Amniotic stem cell (primary cell): ENCODE measurements around the gene PRKCE.
"Not testable (repeated sequence)": the region's sequence is repeated elsewhere in the genome, so short reads cannot be mapped to it uniquely, and the experiment has no call there.

Experiments
- DNase-seq: peaks from one replicate; lab custom pipeline; 2025; lab: John Stamatoyannopoulos, UW

Gene PRKCE

DNA sequence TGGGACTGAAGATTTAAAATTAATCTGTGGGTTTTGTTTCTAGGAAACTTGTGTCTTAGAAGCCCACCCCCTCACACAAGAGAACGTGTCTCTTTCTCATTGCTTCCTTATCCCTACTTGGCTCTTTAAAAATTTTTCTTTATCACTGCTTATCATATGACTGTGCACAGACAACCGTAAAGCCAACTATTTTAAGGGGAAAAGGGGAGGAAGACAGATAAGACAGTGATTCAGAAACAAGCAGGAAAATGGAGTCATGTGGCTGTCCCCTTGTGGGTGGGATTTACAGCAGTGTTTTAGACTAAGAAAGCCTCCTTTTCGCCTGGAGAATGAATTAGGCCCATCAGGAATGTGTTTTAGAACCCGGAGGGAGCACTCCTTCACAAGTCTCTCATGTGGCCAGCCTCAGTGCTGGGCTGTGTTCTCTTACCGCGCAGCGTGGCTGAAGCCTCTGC lies 17.6 kb downstream of the PRKCE start:
- DNase-seq, result no peak

- no peak for DNase-seq
Measured at GRCh38 chr2:45670646-45671045, 19.2 kb downstream of the PRKCE start.

GRCh38 chr2:45672138-45672537 lies 20.7 kb downstream of the PRKCE start:
- no peak for DNase-seq

DNA sequence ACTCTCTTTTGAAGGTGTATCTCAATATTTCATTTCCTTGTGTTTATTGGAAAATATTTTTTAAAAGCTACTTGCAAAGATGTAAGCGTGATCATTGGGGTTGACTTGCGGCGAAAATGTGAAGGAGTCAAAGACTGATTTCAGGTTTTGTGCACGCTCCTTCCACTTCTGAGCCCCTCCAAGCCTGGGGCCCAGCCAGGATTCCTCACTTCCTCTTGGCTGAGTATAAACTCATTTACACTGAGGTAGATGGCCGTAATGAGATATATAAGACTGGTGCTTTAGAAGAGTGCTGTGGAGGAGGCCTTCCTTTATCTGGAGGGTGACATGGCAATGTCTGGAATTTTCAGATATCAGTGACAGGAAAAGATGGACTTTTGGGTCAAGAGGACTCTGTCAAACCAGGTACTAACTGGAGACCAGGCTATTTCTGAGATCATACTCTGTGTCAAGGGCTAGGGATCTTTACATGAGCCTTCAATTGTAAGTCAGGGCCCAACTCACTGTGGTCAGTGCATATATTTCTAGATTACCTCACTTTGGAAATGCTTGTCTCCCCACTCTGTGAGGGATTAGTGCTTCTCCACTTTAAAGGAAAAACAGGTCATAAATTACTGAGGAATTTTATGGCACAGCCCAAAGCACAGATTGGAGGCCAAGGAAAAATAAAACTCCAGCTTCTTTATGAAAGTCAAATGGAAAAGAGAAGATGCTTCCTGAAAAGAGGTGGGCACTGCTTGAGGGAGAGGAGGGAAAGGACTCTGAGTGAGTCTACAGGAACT lies 22.8 kb downstream of the PRKCE start:
- no peak for DNase-seq

GRCh38 chr2:45675263-45675812 lies 23.9 kb downstream of the PRKCE start:
- no peak for DNase-seq

DNA sequence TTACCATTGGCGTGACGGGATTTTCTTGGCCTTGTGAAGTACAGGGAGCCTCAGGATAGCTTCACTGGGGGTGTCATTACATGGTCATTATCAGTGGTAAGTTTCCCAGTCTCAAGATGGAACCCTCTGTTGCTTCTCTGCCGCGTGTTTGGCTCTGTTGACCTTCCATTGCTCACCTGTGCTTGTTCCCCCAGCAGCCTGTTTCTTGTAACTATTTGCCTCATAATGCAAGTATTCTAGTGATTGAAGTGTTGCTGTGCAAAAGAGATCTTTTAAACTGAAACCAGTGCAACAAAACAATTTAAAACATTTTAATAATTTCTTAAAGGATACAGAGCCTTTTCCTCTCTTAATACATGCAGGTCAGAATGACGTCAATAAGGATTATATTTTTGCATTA lies 24.6 kb downstream of the PRKCE start:
- no peak for DNase-seq

DNA sequence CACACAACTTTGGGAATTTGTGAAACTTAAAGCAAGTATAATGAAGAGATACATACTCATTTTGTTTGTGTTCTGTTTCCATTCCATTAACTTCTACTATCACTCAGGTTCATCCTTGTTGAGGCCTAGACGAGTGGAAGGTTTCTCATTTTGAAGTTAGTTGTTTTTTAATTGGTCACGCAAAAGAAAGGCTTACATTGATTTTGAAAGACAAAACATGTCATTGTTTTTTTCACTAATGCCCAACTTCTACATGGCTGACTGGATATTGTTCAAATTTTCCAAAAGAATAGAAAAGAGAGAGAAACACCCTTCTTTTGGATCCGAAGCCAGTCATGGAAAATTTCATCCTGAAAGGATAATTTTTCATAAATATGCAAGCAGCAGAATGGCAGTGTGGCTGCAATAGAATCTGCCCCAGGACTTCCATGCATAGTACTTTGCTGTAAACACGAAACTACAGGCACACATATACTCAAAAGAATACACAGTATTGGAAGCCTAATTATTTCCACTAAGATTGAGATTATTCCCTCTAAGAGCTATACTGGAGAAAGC lies 27.4 kb downstream of the PRKCE start:
- no peak for DNase-seq

- DNase-seq, result no peak
Measured at GRCh38 chr2:45680351-45680967, 29.0 kb downstream of the PRKCE start.

DNA sequence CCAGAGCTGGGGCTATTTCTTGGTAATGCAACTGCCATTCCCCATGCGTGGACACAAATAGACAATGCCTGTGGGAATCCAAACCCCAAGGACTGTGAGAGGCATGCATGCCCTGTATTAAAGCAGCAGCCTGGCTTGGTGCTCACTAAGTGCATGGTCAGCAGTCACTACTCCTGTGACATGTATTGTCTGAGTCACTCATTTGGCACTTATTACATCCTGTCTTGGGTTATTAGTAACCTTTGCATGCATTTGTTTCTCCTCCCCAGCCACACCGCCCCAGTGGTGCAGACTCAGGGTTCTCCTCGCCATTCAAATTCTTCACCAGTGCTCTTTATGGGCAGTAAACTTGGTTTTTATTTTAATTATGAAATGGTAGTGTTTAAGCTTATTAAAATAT lies 30.2 kb downstream of the PRKCE start:
- no peak for DNase-seq

DNA sequence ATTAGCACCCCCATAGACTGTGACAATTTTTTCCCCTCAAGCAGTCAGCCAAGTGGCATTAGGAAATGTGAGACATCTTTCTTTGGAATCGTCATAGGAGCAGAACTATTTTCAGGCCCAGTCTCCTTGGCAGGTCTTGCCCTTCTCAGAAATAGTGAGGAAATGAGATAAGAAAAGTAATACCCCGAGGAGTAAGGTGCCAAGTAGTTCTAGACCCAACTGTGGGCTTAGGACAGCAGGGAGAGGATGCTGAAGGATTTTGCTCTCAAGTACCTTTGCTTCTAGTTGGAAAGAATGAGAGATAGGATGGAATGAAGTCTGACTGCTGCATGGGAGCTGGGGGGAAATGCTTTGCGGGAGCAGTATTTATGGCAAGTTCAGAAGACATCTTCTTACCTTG lies 31.8 kb downstream of the PRKCE start:
- no peak for DNase-seq

DNA sequence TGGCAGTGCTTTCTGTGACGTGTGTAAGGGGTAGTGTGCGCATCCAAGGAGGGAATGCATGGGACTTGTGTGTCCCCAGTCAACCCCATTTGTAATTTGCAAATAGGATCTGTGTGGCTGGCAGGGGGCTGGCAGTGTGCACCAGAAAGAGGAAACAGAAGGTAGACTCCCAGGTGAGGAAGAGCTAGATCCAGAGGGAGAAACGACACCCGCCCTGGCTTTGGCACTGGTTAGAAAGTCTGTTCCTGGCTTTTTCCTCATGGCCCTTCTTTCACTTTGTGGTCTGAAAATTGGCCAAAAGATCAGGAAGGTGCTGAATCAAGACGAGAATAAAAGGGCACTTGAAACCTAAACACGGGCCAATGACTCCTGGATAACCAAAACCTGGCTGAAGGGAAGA lies 33.3 kb downstream of the PRKCE start:
- DNase-seq, result no peak

- no peak for DNase-seq
Measured at GRCh38 chr2:45685260-45685659, 33.8 kb downstream of the PRKCE start.

- DNase-seq, result no peak
Measured at GRCh38 chr2:45687964-45688363, 36.5 kb downstream of the PRKCE start.

DNA sequence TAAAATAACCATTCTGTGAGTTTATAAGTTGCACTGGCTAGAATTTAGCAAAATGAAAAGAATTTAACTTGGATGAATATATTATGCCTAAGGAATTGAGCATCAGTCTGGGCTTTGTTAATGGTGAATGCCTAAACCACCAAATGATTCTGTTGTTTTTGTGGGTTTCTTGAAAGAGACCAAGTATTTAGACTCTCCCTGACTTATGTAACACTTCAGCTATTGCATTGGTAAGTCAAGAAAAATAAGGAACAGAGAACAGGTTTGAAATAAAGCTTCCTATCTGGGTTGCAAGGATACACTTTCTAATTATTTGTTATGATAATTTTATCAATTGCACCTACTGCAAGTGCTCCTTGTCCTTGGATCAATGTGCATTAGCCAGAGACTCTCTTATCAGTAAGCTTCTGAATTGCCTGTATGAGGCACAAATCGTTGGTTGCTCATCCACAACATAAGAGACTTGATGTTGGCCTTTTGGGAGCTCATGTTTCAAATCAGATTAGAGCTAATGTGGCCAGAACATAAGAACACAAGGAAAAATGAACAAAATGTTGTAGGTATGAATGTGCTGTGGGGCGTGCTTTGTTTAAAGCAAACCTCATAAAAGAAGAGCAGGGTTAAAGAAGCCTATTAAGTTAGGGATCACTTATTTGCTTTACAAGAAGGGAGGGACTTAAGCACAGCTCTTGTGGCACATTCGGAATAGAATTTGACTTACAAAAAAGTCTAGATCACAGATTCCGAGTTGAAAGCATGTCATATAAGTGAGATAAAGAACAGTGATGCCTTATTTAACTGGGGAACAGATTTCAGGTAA lies 37.2 kb downstream of the PRKCE start:
- no peak for DNase-seq

- no peak for DNase-seq
Measured at GRCh38 chr2:45690231-45690630, 38.8 kb downstream of the PRKCE start.

GRCh38 chr2:45691171-45691999 lies 39.9 kb downstream of the PRKCE start:
- no peak for DNase-seq

DNA sequence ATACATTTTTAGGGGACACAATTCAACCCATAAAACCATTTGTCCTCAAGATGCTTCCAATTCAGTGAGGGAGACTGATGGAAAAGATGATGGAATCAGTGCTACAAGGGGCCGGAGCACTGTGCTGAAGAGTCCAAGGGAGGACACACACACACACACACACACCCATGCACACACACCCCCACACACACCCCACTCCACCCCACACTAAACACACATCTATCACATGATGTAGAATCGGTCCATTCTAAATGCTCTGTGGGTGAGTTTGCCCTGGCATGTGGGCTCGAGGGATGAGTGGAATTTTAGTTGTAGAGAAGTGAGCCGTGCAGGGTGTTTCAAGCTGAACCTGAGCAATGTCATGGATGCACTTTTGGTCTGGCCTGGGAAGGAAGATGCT lies 41.1 kb downstream of the PRKCE start:
- no peak for DNase-seq

- DNase-seq, result not testable (repeated sequence)
Measured at GRCh38 chr2:45695480-45696007, 44.1 kb downstream of the PRKCE start.

- DNase-seq, result no peak
Measured at GRCh38 chr2:45696708-45697107, 45.2 kb downstream of the PRKCE start.

DNA sequence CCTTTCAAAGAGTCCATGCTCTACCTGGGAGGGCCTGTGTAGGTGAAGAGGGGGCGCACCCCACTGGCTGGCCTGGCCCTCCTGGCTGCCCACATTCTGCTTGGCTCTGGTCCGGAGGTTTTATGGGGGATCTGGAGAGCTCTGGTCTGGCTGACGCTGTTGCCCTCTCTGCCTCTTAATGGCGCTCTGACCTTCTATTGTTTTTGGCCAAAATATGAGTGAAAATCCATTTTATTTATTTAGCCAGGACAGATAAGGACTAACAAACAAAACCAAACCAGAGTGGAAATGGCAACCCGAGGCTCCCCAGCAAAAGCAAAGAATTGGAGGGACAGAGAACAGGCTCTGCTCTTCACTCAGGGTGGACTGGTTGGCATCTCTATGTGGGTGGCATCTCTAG lies 45.7 kb downstream of the PRKCE start:
- DNase-seq, result no peak

- DNase-seq, result no peak
Measured at GRCh38 chr2:45698554-45698953, 47.1 kb downstream of the PRKCE start.
